Esophagus muscularis mucosa (tissue), 3 donors: ENCODE measurements around the gene YOD1.

Source experiments
- POLR2AphosphoS5 ChIP-seq, 2 donors: sonication (generic); formaldehyde crosslinking; IDR thresholded peaks; one replicate each; pipeline ENCODE4 v1.6.1; 2017; ENCODE audit warnings: antibody characterized with exemption in 2 of 2
- TF ChIP-seq, protein P1 (sequence below), 3 experiments: fragments of 200-600 bp in 2 of 3; fragments of 450-650 bp in 1 of 3; sonication (generic) in 2 of 3; IDR thresholded peaks; one replicate each; pipeline ENCODE4 v1.5.1; 2017 to 2019; ENCODE audit warnings: antibody characterized with exemption in 3 of 3, mild to moderate bottlenecking in 2 of 3, moderate library complexity in 1 of 3

GRCh38 chr1:207040181-207040533, 10.9 kb downstream of the YOD1 start:
- TF ChIP-seq POLR2AphosphoS5 (IDR thresholded peaks at IDR 0.05), result no peak
- TF ChIP-seq, protein P1, sequence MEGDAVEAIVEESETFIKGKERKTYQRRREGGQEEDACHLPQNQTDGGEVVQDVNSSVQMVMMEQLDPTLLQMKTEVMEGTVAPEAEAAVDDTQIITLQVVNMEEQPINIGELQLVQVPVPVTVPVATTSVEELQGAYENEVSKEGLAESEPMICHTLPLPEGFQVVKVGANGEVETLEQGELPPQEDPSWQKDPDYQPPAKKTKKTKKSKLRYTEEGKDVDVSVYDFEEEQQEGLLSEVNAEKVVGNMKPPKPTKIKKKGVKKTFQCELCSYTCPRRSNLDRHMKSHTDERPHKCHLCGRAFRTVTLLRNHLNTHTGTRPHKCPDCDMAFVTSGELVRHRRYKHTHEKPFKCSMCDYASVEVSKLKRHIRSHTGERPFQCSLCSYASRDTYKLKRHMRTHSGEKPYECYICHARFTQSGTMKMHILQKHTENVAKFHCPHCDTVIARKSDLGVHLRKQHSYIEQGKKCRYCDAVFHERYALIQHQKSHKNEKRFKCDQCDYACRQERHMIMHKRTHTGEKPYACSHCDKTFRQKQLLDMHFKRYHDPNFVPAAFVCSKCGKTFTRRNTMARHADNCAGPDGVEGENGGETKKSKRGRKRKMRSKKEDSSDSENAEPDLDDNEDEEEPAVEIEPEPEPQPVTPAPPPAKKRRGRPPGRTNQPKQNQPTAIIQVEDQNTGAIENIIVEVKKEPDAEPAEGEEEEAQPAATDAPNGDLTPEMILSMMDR (IDR thresholded peaks at IDR 0.05), result no peak
